ENCODE measurements around the gene HTRA3. TPM values are rescaled to one million over a fixed set of nuclear protein-coding genes. Genes with fewer than 3 reads are reported as not detected.

The HTRA3 gene
- polyA plus RNA-seq, 1 experiment: 16.3 TPM

GRCh38 chr4:8227201-8227770 lies 42.3 kb upstream of the HTRA3 start:
- DNase-seq (ENCODE audit: low read depth, low spot score): no peak
- CTCF ChIA-PET: interaction anchor here (2.1 kb wide), 1 partner anchor 50 kb away, joined by 12 read pairs; no protein-coding TSS in a partner anchor
- Histone ChIP-seq H3K9me3 (ENCODE audit: control insufficient read depth, insufficient read depth, low read length) (no peaks in the 10 kb centered on the region; the same call in 1 of the 2 replicates), H3K4me3 (ENCODE audit: low read depth, low read length) (no peak overlapping the region), H3K27ac (ENCODE audit: low read depth, low read length) (no peak overlapping the region), H3K27me3 (ENCODE audit: control insufficient read depth, insufficient read depth, low read length) (peaks cover 2% of the 10 kb centered on the region)
- POLR2A ChIA-PET: no interaction called here
- no peak for TF ChIP-seq CTCF (IDR thresholded peaks at IDR 0.05; ENCODE audit: low read depth, low read length)

- POLR2A ChIA-PET: no interaction called here
These were observed 41.7 kb upstream of the HTRA3 start for GRCh38 chr4:8227771-8228318.

GRCh38 chr4:8228319-8229250 lies 41.0 kb upstream of the HTRA3 start:
- ChIA-PET POLR2A (no interaction called here), CTCF (interaction anchor here (1.2 to 2.6 kb wide), 4 partner anchors 10 to 174 kb away, joined by 3 to 12 read pairs (median 6); no protein-coding TSS in a partner anchor)
- DNase-seq (ENCODE audit: low read depth, low spot score): peak; percentile 55
- Histone ChIP-seq H3K27ac (ENCODE audit: low read depth, low read length) (no peak overlapping the region), H3K9me3 (ENCODE audit: control insufficient read depth, insufficient read depth, low read length) (no peaks in the 10 kb centered on the region; the same call in 1 of the 2 replicates), H3K4me3 (ENCODE audit: low read depth, low read length) (no peak overlapping the region), H3K27me3 (ENCODE audit: control insufficient read depth, insufficient read depth, low read length) (peaks cover 2% of the 10 kb centered on the region)
- no peak for TF ChIP-seq CTCF (IDR thresholded peaks at IDR 0.05; ENCODE audit: low read depth, low read length)

More at GRCh38 chr4:8227771-8228318, 41.7 kb upstream of the HTRA3 start:
- TF ChIP-seq CTCF (IDR thresholded peaks at IDR 0.05; ENCODE audit: low read depth, low read length): no peak
- H3K27me3 ChIP-seq (ENCODE audit: control insufficient read depth, insufficient read depth, low read length): peaks cover 2% of the 10 kb centered on the region
- no peak overlapping the region for H3K27ac ChIP-seq (ENCODE audit: low read depth, low read length)
- CTCF ChIA-PET: interaction anchor here (2.1 kb wide), 1 partner anchor 51 kb away, joined by 12 read pairs; no protein-coding TSS in a partner anchor
- no peak overlapping the region for H3K4me3 ChIP-seq (ENCODE audit: low read depth, low read length)
- DNase-seq (ENCODE audit: low read depth, low spot score): no peak
- no peaks in the 10 kb centered on the region; the same call in 1 of the 2 replicates for H3K9me3 ChIP-seq (ENCODE audit: control insufficient read depth, insufficient read depth, low read length)

- no peak for TF ChIP-seq CTCF (IDR thresholded peaks at IDR 0.05; ENCODE audit: low read depth, low read length)
- H3K27me3 ChIP-seq (ENCODE audit: control insufficient read depth, insufficient read depth, low read length): peaks cover 2% of the 10 kb centered on the region
- ChIA-PET POLR2A (no interaction called here), CTCF (interaction anchor here (1.2 to 2.6 kb wide), 4 partner anchors 9 to 173 kb away, joined by 3 to 12 read pairs (median 6); no protein-coding TSS in a partner anchor)
- H3K27ac ChIP-seq (ENCODE audit: low read depth, low read length): no peak overlapping the region
- DNase-seq (ENCODE audit: low read depth, low spot score): no peak
- H3K9me3 ChIP-seq (ENCODE audit: control insufficient read depth, insufficient read depth, low read length): no peaks in the 10 kb centered on the region; the same call in 1 of the 2 replicates
- H3K4me3 ChIP-seq (ENCODE audit: low read depth, low read length): no peak overlapping the region
These were observed 40.1 kb upstream of the HTRA3 start for GRCh38 chr4:8229331-8229975.
